ENCODE data around the gene APP.

APP gene

GRCh38 chr21:26170471-26171257, at the start of gene APP:
Gene APP (minus strand): TSS chr21:26170770. CDS start chr21:26170620, 150 bp downstream.
- Histone ChIP-seq H3K36me3 (ENCODE audit: insufficient read depth, low read length) (no peaks in the 10 kb centered on the region; the same call in 1 of the 2 replicates), H3K9ac (ENCODE audit: low read depth, low read length) (peak within 1 kb of the TSS; percentile 93), H3K4me1 (ENCODE audit: insufficient read depth, low read length) (peaks cover 17% of the 10 kb centered on the region), H3K9me3 (ENCODE audit: control insufficient read depth, insufficient read depth, low read length) (no peaks in the 10 kb centered on the region)

GRCh38 chr21:26212220-26212619, 41.6 kb upstream of the APP start:
- Histone ChIP-seq H3K9ac (ENCODE audit: low read depth, low read length) (no peak overlapping the region; the same call in 1 of the 2 replicates), H3K9me3 (ENCODE audit: control insufficient read depth, insufficient read depth, low read length) (no peaks in the 10 kb centered on the region), H3K36me3 (ENCODE audit: insufficient read depth, low read length) (no peaks in the 10 kb centered on the region), H3K4me1 (ENCODE audit: insufficient read depth, low read length) (peaks cover 14% of the 10 kb centered on the region)

GRCh38 chr21:26210614-26211013, 40.0 kb upstream of the APP start:
- no peaks in the 10 kb centered on the region for H3K36me3 ChIP-seq (ENCODE audit: insufficient read depth, low read length)
- H3K4me1 ChIP-seq (ENCODE audit: insufficient read depth, low read length) = peaks cover 19% of the 10 kb centered on the region
- H3K9ac ChIP-seq (ENCODE audit: low read depth, low read length) = no peak overlapping the region
- H3K9me3 ChIP-seq (ENCODE audit: control insufficient read depth, insufficient read depth, low read length) = no peaks in the 10 kb centered on the region

GRCh38 chr21:26207021-26207420, 36.5 kb upstream of the APP start:
- Histone ChIP-seq H3K4me1 (ENCODE audit: insufficient read depth, low read length) (peaks cover 12% of the 10 kb centered on the region), H3K9me3 (ENCODE audit: control insufficient read depth, insufficient read depth, low read length) (no peaks in the 10 kb centered on the region), H3K9ac (ENCODE audit: low read depth, low read length) (no peak overlapping the region), H3K36me3 (ENCODE audit: insufficient read depth, low read length) (no peaks in the 10 kb centered on the region)

- Histone ChIP-seq H3K9ac (ENCODE audit: low read depth, low read length) (no peak overlapping the region), H3K9me3 (ENCODE audit: control insufficient read depth, insufficient read depth, low read length) (no peaks in the 10 kb centered on the region), H3K4me1 (ENCODE audit: insufficient read depth, low read length) (no peaks in the 10 kb centered on the region), H3K36me3 (ENCODE audit: insufficient read depth, low read length) (no peaks in the 10 kb centered on the region)
Observed at GRCh38 chr21:26199456-26199855, 28.9 kb upstream of the APP start.

- Histone ChIP-seq H3K9ac (ENCODE audit: low read depth, low read length) (no peak overlapping the region), H3K9me3 (ENCODE audit: control insufficient read depth, insufficient read depth, low read length) (no peaks in the 10 kb centered on the region), H3K36me3 (ENCODE audit: insufficient read depth, low read length) (no peaks in the 10 kb centered on the region), H3K4me1 (ENCODE audit: insufficient read depth, low read length) (no peaks in the 10 kb centered on the region)
Observed at GRCh38 chr21:26195708-26196107, 25.1 kb upstream of the APP start.

- Histone ChIP-seq H3K9ac (ENCODE audit: low read depth, low read length) (no peak overlapping the region), H3K36me3 (ENCODE audit: insufficient read depth, low read length) (no peaks in the 10 kb centered on the region), H3K9me3 (ENCODE audit: control insufficient read depth, insufficient read depth, low read length) (no peaks in the 10 kb centered on the region), H3K4me1 (ENCODE audit: insufficient read depth, low read length) (no peaks in the 10 kb centered on the region)
Observed at GRCh38 chr21:26194811-26195251, 24.3 kb upstream of the APP start.

- Histone ChIP-seq H3K36me3 (ENCODE audit: insufficient read depth, low read length) (no peaks in the 10 kb centered on the region), H3K9me3 (ENCODE audit: control insufficient read depth, insufficient read depth, low read length) (no peaks in the 10 kb centered on the region), H3K9ac (ENCODE audit: low read depth, low read length) (no peak overlapping the region), H3K4me1 (ENCODE audit: insufficient read depth, low read length) (no peaks in the 10 kb centered on the region)
Observed at GRCh38 chr21:26194326-26194725, 23.8 kb upstream of the APP start.

- no peaks in the 10 kb centered on the region for H3K4me1 ChIP-seq (ENCODE audit: insufficient read depth, low read length)
- H3K9me3 ChIP-seq (ENCODE audit: control insufficient read depth, insufficient read depth, low read length) = no peaks in the 10 kb centered on the region
- no peaks in the 10 kb centered on the region for H3K36me3 ChIP-seq (ENCODE audit: insufficient read depth, low read length)
- no peak overlapping the region for H3K9ac ChIP-seq (ENCODE audit: low read depth, low read length)
Observed at GRCh38 chr21:26191609-26192008, 21.0 kb upstream of the APP start.

- Histone ChIP-seq H3K4me1 (ENCODE audit: insufficient read depth, low read length) (no peaks in the 10 kb centered on the region), H3K36me3 (ENCODE audit: insufficient read depth, low read length) (no peaks in the 10 kb centered on the region), H3K9ac (ENCODE audit: low read depth, low read length) (no peak overlapping the region), H3K9me3 (ENCODE audit: control insufficient read depth, insufficient read depth, low read length) (peaks cover 1% of the 10 kb centered on the region; the same call in 1 of the 2 replicates)
Observed at GRCh38 chr21:26188422-26188821, 17.9 kb upstream of the APP start.

- Histone ChIP-seq H3K9ac (ENCODE audit: low read depth, low read length) (no peak overlapping the region), H3K36me3 (ENCODE audit: insufficient read depth, low read length) (no peaks in the 10 kb centered on the region), H3K4me1 (ENCODE audit: insufficient read depth, low read length) (no peaks in the 10 kb centered on the region), H3K9me3 (ENCODE audit: control insufficient read depth, insufficient read depth, low read length) (peaks cover 5% of the 10 kb centered on the region; the same call in 1 of the 2 replicates)
Observed at GRCh38 chr21:26185446-26185845, 14.9 kb upstream of the APP start.

GRCh38 chr21:26185021-26185420, 14.5 kb upstream of the APP start:
- H3K9me3 ChIP-seq (ENCODE audit: control insufficient read depth, insufficient read depth, low read length) = peaks cover 5% of the 10 kb centered on the region; the same call in 1 of the 2 replicates
- H3K4me1 ChIP-seq (ENCODE audit: insufficient read depth, low read length) = no peaks in the 10 kb centered on the region
- no peak overlapping the region for H3K9ac ChIP-seq (ENCODE audit: low read depth, low read length)
- H3K36me3 ChIP-seq (ENCODE audit: insufficient read depth, low read length) = no peaks in the 10 kb centered on the region

- no peak overlapping the region for H3K9ac ChIP-seq (ENCODE audit: low read depth, low read length)
- peaks cover 15% of the 10 kb centered on the region; the same call in 1 of the 2 replicates for H3K4me1 ChIP-seq (ENCODE audit: insufficient read depth, low read length)
- H3K9me3 ChIP-seq (ENCODE audit: control insufficient read depth, insufficient read depth, low read length) = peaks cover 5% of the 10 kb centered on the region; the same call in 1 of the 2 replicates
- no peaks in the 10 kb centered on the region for H3K36me3 ChIP-seq (ENCODE audit: insufficient read depth, low read length)
Observed at GRCh38 chr21:26179501-26179900, 8.9 kb upstream of the APP start.

GRCh38 chr21:26177746-26178426, 7.3 kb upstream of the APP start:
- peaks cover 15% of the 10 kb centered on the region; the same call in 1 of the 2 replicates for H3K4me1 ChIP-seq (ENCODE audit: insufficient read depth, low read length)

GRCh38 chr21:26177187-26177586, 6.6 kb upstream of the APP start:
- Histone ChIP-seq H3K9me3 (ENCODE audit: control insufficient read depth, insufficient read depth, low read length) (no peaks in the 10 kb centered on the region), H3K4me1 (ENCODE audit: insufficient read depth, low read length) (peaks cover 15% of the 10 kb centered on the region; the same call in 1 of the 2 replicates), H3K36me3 (ENCODE audit: insufficient read depth, low read length) (no peaks in the 10 kb centered on the region), H3K9ac (ENCODE audit: low read depth, low read length) (no peak overlapping the region)

More at GRCh38 chr21:26177746-26178426, 7.3 kb upstream of the APP start:
- Histone ChIP-seq H3K9me3 (ENCODE audit: control insufficient read depth, insufficient read depth, low read length) (peaks cover 2% of the 10 kb centered on the region; the same call in 1 of the 2 replicates), H3K36me3 (ENCODE audit: insufficient read depth, low read length) (no peaks in the 10 kb centered on the region), H3K9ac (ENCODE audit: low read depth, low read length) (no peak overlapping the region)

Measured in ES-I3 (cell line).